Cardiac muscle cell (in vitro differentiated cells and primary cell): ENCODE measurements around the gene DGKD. TPM values are rescaled to one million over a fixed set of nuclear protein-coding genes. Genes with fewer than 3 reads are reported as not detected.

Experiments used
- DNase-seq, 2 donors: peaks; one replicate each; pipeline versions ENCODE4 v3.0.0 to v3.0.0-alpha.2; 2010 to 2017; ENCODE audit warnings: low read depth in 1 of 2, low spot score in 1 of 2
- H3K27ac ChIP-seq: fragments of 200-600 bp; sonication (generic); 2 replicates; pipeline ENCODE4 v1.5.1; 2016
- H3K27me3 ChIP-seq: fragments of 200-600 bp; sonication (generic); 2 replicates; pipeline ENCODE4 v1.6.0; 2016; ENCODE audit warnings: control low read depth
- H3K36me3 ChIP-seq: fragments of 200-600 bp; sonication (generic); 2 replicates; pipeline ENCODE4 v1.5.1; 2016; ENCODE audit warnings: control low read depth
- H3K4me1 ChIP-seq: fragments of 200-600 bp; sonication (generic); 2 replicates; pipeline ENCODE4 v1.8.1; 2017; ENCODE audit warnings: low read depth, mild to moderate bottlenecking, mixed run types
- H3K4me3 ChIP-seq: fragments of 200-600 bp; sonication (generic); 2 replicates; pipeline ENCODE4 v1.5.1; 2016; ENCODE audit warnings: mild to moderate bottlenecking
- H3K9me3 ChIP-seq: fragments of 200-600 bp; sonication (generic); 2 replicates; pipeline ENCODE4 v1.5.1; 2017; ENCODE audit warnings: low read depth, mild to moderate bottlenecking, control low read depth
- CTCF ChIP-seq: IDR thresholded peaks from 2 replicates; pipeline ENCODE4 v1.5.1; 2012; ENCODE audit warnings: low read depth, mild to moderate bottlenecking, low read length
- polyA plus RNA-seq: library from polyadenylated mRNA; unstranded; fragments of >200 nt; fragmentation: Nextera tagmentation; extraction: Ambion mirVana; gene quantifications from 2 replicates; pipeline ENCODE4 v1.2.1, GENCODE V29; 2016
- total RNA-seq: library from RNA; depleted of rRNA; stranded (reverse); fragments of >200 nt; gene quantifications from 2 replicates; pipeline ENCODE4 v1.2.3, GENCODE V29; 2016

The DGKD gene
- total and polyA plus RNA-seq, 2 experiments from 2014 or later, result 21.0 to 40.0 TPM

GRCh38 chr2:233503947-233504637 is 149.8 kb downstream of the DGKD start:
- Histone ChIP-seq H3K4me3 (no peak overlapping the region), H3K36me3 (peaks cover 2% of the 10 kb centered on the region), H3K4me1 (no peaks in the 10 kb centered on the region), H3K9me3 (no peaks in the 10 kb centered on the region), H3K27me3 (no peaks in the 10 kb centered on the region), H3K27ac (no peak overlapping the region)
- no peak for TF ChIP-seq CTCF
- DNase-seq, result no peak

GRCh38 chr2:233513953-233514655 is 159.8 kb downstream of the DGKD start:
- Histone ChIP-seq H3K36me3 (no peaks in the 10 kb centered on the region), H3K27me3 (no peaks in the 10 kb centered on the region), H3K4me3 (no peak overlapping the region), H3K27ac (no peak overlapping the region), H3K9me3 (no peaks in the 10 kb centered on the region), H3K4me1 (no peaks in the 10 kb centered on the region)
- no peak for DNase-seq
- TF ChIP-seq CTCF, result no peak

- Histone ChIP-seq H3K27me3 (no peaks in the 10 kb centered on the region), H3K9me3 (no peaks in the 10 kb centered on the region), H3K4me3 (no peak overlapping the region), H3K27ac (no peak overlapping the region), H3K4me1 (no peaks in the 10 kb centered on the region), H3K36me3 (no peaks in the 10 kb centered on the region)
- no peak for TF ChIP-seq CTCF
- DNase-seq, result no peak
Observed at GRCh38 chr2:233519787-233520611, 165.7 kb downstream of the DGKD start.

Other genes with a start within 250 kb of the DGKD start
- 27.7 and 36.1 TPM in 2 replicates for gene ATG16L1, start 102.8 kb upstream of the DGKD start, total RNA-seq
- gene ATG16L1, start 102.8 kb upstream of the DGKD start, polyA plus RNA-seq, result 16.5 and 18.5 TPM in 2 replicates
- not detected in 2 replicates for gene SAG, start 46.7 kb upstream of the DGKD start, total RNA-seq
- gene SAG, start 46.7 kb upstream of the DGKD start, polyA plus RNA-seq, result 0.21 TPM in 1 of 2 replicates, not detected in the other
- gene USP40, start 212.3 kb downstream of the DGKD start, total RNA-seq, result 21.7 and 23.6 TPM in 2 replicates
- 12.7 and 14.0 TPM in 2 replicates for gene USP40, start 212.3 kb downstream of the DGKD start, polyA plus RNA-seq